ENCODE measurements around the gene CNN1.
A peak's percentile ranks its signal among the peaks of the same experiment; 100 is the strongest.

Gene CNN1

GRCh38 chr19:11535792-11536595 lies 2.7 kb upstream of the CNN1 start:
- Histone ChIP-seq H3K4me1 (no peaks in the 10 kb centered on the region; the same call in 1 of the 2 replicates), H3K36me3 (no peaks in the 10 kb centered on the region), H3K4me3 (ENCODE audit: low read depth, low read length) (peak overlapping the region; percentile 58), H3K9me3 (no peaks in the 10 kb centered on the region), H3K27me3 (no peaks in the 10 kb centered on the region)
- peak; percentile 96 for DNase-seq
- TF ChIP-seq CTCF (IDR thresholded peaks at IDR 0.05; ENCODE audit: low read depth, low read length): peak; percentile 84

- H3K4me1 ChIP-seq: no peaks in the 10 kb centered on the region; the same call in 1 of the 2 replicates
- TF ChIP-seq CTCF (IDR thresholded peaks at IDR 0.05; ENCODE audit: low read depth, low read length): no peak
- no peaks in the 10 kb centered on the region for H3K36me3 ChIP-seq
- DNase-seq: peak; percentile 73
- H3K9me3 ChIP-seq: no peaks in the 10 kb centered on the region
- H3K27me3 ChIP-seq: no peaks in the 10 kb centered on the region
- peak overlapping the region; percentile 28; the same call in 1 of the 2 replicates for H3K4me3 ChIP-seq (ENCODE audit: low read depth, low read length)
Observed at GRCh38 chr19:11539495-11540365, 1.1 kb downstream of the CNN1 start.

GRCh38 chr19:11540645-11541044 lies 2.0 kb downstream of the CNN1 start:
- no peaks in the 10 kb centered on the region for H3K9me3 ChIP-seq
- no peak for TF ChIP-seq CTCF (IDR thresholded peaks at IDR 0.05; ENCODE audit: low read depth, low read length)
- no peaks in the 10 kb centered on the region for H3K27me3 ChIP-seq
- no peak overlapping the region for H3K4me3 ChIP-seq (ENCODE audit: low read depth, low read length)
- no peaks in the 10 kb centered on the region for H3K36me3 ChIP-seq
- no peaks in the 10 kb centered on the region; the same call in 1 of the 2 replicates for H3K4me1 ChIP-seq
- no peak for DNase-seq

GRCh38 chr19:11541238-11541637 lies 2.6 kb downstream of the CNN1 start:
- TF ChIP-seq CTCF (IDR thresholded peaks at IDR 0.05; ENCODE audit: low read depth, low read length): no peak
- H3K4me3 ChIP-seq (ENCODE audit: low read depth, low read length): no peak overlapping the region

GRCh38 chr19:11547929-11548700 lies 9.5 kb downstream of the CNN1 start:
- peaks cover 14% of the 10 kb centered on the region for H3K36me3 ChIP-seq
- H3K9me3 ChIP-seq: no peaks in the 10 kb centered on the region
- H3K4me3 ChIP-seq (ENCODE audit: low read depth, low read length): no peak overlapping the region
- TF ChIP-seq CTCF (IDR thresholded peaks at IDR 0.05; ENCODE audit: low read depth, low read length): no peak
- no peak for DNase-seq
- no peaks in the 10 kb centered on the region for H3K27me3 ChIP-seq
- no peaks in the 10 kb centered on the region for H3K4me1 ChIP-seq

More at GRCh38 chr19:11541238-11541637, 2.6 kb downstream of the CNN1 start:
- no peaks in the 10 kb centered on the region for H3K4me1 ChIP-seq
- no peak for DNase-seq
- H3K36me3 ChIP-seq: no peaks in the 10 kb centered on the region
- H3K9me3 ChIP-seq: no peaks in the 10 kb centered on the region
- no peaks in the 10 kb centered on the region for H3K27me3 ChIP-seq
